Activated T-helper 1 cell treated with anti-CD3 and anti-CD28 coated beads, Interleukin-12 subunit alpha, Interleukin-12 subunit beta, Interleukin-2, Interleukin-4 antibody, amounts not matched to agents 30 ng/mL and 10 ng/mL and 1 ng/mL, durations not matched to agents 14 hours and 24 hours and 36 hours (primary cell): Measurements from ENCODE around the gene TRA2B. TPM values are rescaled to one million over a fixed set of nuclear protein-coding genes. Genes with fewer than 3 reads are reported as not detected.

Experiments used
- DNase-seq: peaks from one replicate; pipeline ENCODE4 v3.0.0; 2021; ENCODE audit warnings: low spot score
- H3K27ac Mint-ChIP-seq: one replicate; pipeline ENCODE4 v1.8.0; 2021; ENCODE audit warnings: mild to moderate bottlenecking, mixed read lengths
- H3K27me3 Mint-ChIP-seq: one replicate; pipeline ENCODE4 v1.8.0; 2022; ENCODE audit warnings: mild to moderate bottlenecking, moderate library complexity, mixed read lengths; ENCODE audit not compliant: insufficient read depth
- H3K36me3 Mint-ChIP-seq: one replicate; pipeline ENCODE4 v1.8.0; 2021; ENCODE audit warnings: low read depth, mixed read lengths
- H3K4me1 Mint-ChIP-seq: one replicate; pipeline ENCODE4 v1.8.0; 2021; ENCODE audit warnings: low read depth, mixed read lengths
- H3K4me3 Mint-ChIP-seq: one replicate; pipeline ENCODE4 v1.8.0; 2021; ENCODE audit warnings: mild to moderate bottlenecking, moderate library complexity, mixed read lengths
- H3K9me3 Mint-ChIP-seq: one replicate; pipeline ENCODE4 v1.8.0; 2021; ENCODE audit warnings: mixed read lengths
- intact Hi-C: fragments of 100-400 bp; cut with micrococcal nuclease; formaldehyde crosslinking; loops from one replicate; pipeline ENCODE4 v1.15.1; 2024
- total RNA-seq: library from RNA; stranded (reverse); gene quantifications from 2 replicates; pipeline ENCODE4 v1.2.3, GENCODE V29; 2022

TRA2B gene
- total RNA-seq, 1 donor from 2014 or later, result 279 TPM

DNA sequence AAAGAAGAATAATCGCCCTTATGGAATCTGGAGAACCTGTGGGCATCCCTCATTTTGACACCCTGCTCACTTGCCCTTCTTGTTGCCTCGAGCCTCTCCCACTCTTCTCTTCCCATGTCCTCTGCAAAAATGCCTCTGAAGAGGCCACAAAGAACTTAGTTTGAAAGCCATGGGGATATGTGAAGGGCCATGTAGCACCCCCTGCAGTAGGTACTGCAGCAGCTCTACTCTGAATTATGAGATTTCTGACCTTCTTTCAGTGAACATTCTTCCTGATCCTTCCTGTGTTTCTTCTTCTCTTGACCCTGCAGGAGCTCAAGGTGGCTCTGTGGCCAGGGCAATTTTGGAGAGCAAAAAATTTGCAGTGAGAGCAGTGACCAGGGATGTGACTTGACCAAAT is 30.4 kb upstream of the TRA2B start:
- Mint-ChIP-seq H3K27me3 (peaks cover 8% of the 10 kb centered on the region), H3K4me1 (no peaks in the 10 kb centered on the region), H3K27ac (no peak overlapping the region), H3K9me3 (no peaks in the 10 kb centered on the region), H3K4me3 (no peak overlapping the region), H3K36me3 (no peaks in the 10 kb centered on the region)
- intact Hi-C loops, result no loop called here
- DNase-seq, result no peak

GRCh38 chr3:185966655-185967054 is 28.8 kb upstream of the TRA2B start:
- H3K4me1 Mint-ChIP-seq, result no peaks in the 10 kb centered on the region
- intact Hi-C loops, result no loop called here
- H3K4me3 Mint-ChIP-seq, result no peak overlapping the region
- H3K27ac Mint-ChIP-seq, result no peak overlapping the region
- H3K27me3 Mint-ChIP-seq, result peaks cover 6% of the 10 kb centered on the region
- DNase-seq, result no peak
- no peaks in the 10 kb centered on the region for H3K9me3 Mint-ChIP-seq
- no peaks in the 10 kb centered on the region for H3K36me3 Mint-ChIP-seq

- no peak overlapping the region for H3K4me3 Mint-ChIP-seq
- DNase-seq, result no peak
- no peaks in the 10 kb centered on the region for H3K9me3 Mint-ChIP-seq
- no peaks in the 10 kb centered on the region for H3K36me3 Mint-ChIP-seq
- H3K4me1 Mint-ChIP-seq, result no peaks in the 10 kb centered on the region
- intact Hi-C loops, result no loop called here
- H3K27ac Mint-ChIP-seq, result no peak overlapping the region
- peaks cover 6% of the 10 kb centered on the region for H3K27me3 Mint-ChIP-seq
Observed at GRCh38 chr3:185965496-185965895, 27.7 kb upstream of the TRA2B start.

DNA sequence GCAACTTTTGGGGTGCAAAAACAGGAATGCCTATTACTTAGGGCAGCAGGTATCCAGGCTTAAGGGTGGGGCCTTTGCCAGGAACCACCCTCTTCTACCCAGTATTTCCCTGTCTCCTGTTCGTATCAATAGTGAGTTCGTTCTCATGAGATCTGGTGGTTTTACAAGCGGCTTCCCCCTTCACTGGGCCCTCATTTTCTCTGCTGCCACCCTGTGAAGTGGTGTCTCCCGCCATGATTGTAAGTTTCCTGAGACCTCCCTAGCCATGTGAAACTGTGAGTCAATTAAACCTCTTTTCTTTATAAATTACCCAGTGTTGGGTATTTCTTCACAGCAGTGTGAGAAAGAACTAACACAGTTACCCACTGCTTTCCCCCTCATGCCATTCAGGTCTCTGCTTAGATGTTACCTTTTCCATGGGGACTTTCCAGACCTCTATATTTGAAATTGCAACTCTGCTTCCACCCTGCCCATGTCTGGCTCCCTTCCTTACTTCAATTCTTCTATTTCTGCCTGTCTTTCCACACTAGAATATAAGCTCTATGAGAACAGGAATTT is 23.9 kb upstream of the TRA2B start:
- peaks cover 6% of the 10 kb centered on the region for H3K27me3 Mint-ChIP-seq
- no peak overlapping the region for H3K27ac Mint-ChIP-seq

DNA sequence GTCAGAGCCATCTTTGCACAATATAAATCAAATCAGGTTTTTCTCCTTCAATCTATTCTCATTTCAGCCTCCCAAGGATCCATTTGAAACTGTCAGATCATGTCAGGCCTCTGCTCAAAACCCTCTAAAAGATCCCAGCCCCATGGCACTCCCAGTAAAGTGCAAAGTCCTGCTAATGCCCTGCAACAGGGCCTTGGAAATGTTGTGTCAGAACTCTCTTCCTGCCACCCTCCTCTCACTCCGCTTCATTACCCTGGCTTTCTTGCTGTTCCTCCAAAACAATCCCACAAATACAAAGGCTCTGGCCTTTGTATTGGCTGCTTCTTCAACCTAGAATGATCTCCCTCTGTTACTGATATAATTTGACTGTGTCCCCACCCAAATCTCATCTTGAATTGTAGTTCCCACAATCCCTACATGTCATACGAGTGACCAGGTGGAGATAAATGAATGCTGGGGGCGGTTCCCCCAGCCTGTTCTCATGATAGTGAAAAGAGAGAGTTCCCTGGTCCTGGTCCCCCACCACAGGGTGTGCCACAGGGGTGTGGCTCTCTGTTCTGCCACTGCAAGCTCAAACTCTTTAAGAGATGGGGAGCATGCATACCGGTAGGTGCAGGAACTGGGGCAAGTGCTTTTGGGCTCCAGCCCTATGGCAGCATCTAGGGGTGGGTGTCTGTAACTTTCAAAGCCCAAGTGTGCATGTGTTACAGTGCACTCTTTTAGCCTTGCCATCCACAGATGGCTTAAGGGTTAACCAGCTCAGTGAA is 22.9 kb upstream of the TRA2B start:
- H3K9me3 Mint-ChIP-seq, result no peaks in the 10 kb centered on the region
- no peaks in the 10 kb centered on the region for H3K4me1 Mint-ChIP-seq
- H3K4me3 Mint-ChIP-seq, result no peak overlapping the region
- peaks cover 2% of the 10 kb centered on the region for H3K36me3 Mint-ChIP-seq
- peaks cover 8% of the 10 kb centered on the region for H3K27me3 Mint-ChIP-seq
- DNase-seq, result no peak
- intact Hi-C loops, result no loop called here
- H3K27ac Mint-ChIP-seq, result no peak overlapping the region

More for the DNA sequence above, 23.9 kb upstream of the TRA2B start:
- Mint-ChIP-seq H3K36me3 (peaks cover 2% of the 10 kb centered on the region), H3K9me3 (no peaks in the 10 kb centered on the region), H3K4me3 (no peak overlapping the region), H3K4me1 (no peaks in the 10 kb centered on the region)
- intact Hi-C loops, result no loop called here
- no peak for DNase-seq

DNA sequence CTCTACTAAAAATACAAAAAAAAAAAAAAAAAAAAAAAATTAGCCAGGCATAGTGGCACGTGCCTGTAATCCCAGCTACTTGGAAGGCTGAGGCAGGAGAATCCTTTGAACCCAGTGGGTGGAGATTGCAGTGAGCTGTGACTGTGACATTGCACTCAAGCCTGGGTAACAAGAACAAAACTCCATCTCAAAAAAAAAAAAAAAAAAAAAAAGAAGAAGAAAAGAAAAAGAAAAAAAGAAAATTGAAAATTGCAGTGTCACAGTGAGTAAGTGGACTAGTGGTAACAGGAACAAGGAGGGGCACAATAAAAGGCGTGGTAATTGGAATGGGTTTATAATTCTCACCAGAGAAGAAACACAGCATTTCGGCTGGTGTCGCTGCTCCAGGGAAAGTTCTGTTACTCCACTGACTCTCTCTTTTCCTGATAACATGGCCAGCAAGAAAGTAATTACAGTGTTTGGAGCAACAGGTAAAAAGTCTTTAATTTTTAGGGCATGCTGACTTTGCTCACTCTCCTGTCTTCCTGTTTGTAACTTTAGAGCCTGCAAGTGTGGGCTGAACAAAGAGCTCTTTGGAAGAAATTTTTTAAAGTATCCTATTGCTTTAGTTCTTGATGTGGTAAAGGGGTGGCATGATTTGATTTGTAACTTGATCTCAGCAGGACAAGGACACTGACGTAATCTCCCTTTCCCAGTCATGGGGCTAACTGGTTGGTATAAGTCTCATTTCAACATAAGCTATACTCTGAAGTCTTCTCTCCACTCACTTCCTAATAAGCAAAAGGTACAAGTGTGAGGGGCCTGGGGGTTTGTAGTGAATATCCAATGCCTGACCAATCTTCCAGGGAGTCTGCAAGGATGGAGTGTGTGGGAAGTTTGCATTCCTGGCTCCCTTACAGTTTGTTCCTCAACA is 22.1 kb upstream of the TRA2B start:
- intact Hi-C loops, result no loop called here
- peaks cover 5% of the 10 kb centered on the region for H3K27me3 Mint-ChIP-seq
- no peaks in the 10 kb centered on the region for H3K9me3 Mint-ChIP-seq
- no peak for DNase-seq
- peaks cover 2% of the 10 kb centered on the region for H3K36me3 Mint-ChIP-seq
- H3K27ac Mint-ChIP-seq, result no peak overlapping the region
- H3K4me3 Mint-ChIP-seq, result no peak overlapping the region
- H3K4me1 Mint-ChIP-seq, result no peaks in the 10 kb centered on the region

- Mint-ChIP-seq H3K4me3 (no peak overlapping the region), H3K27me3 (peaks cover 11% of the 10 kb centered on the region), H3K9me3 (no peaks in the 10 kb centered on the region), H3K36me3 (peaks cover 2% of the 10 kb centered on the region), H3K4me1 (no peaks in the 10 kb centered on the region), H3K27ac (no peak overlapping the region)
- intact Hi-C loops, result no loop called here
- no peak for DNase-seq
Observed at GRCh38 chr3:185958626-185959025, 20.8 kb upstream of the TRA2B start.

- H3K36me3 Mint-ChIP-seq, result peaks cover 2% of the 10 kb centered on the region
- H3K27me3 Mint-ChIP-seq, result peaks cover 12% of the 10 kb centered on the region
Observed at GRCh38 chr3:185956244-185956643, 18.4 kb upstream of the TRA2B start.

GRCh38 chr3:185954366-185954723 is 16.5 kb upstream of the TRA2B start:
- peaks cover 2% of the 10 kb centered on the region for H3K36me3 Mint-ChIP-seq
- no peak for DNase-seq
- H3K9me3 Mint-ChIP-seq, result no peaks in the 10 kb centered on the region
- intact Hi-C loops, result no loop called here
- peaks cover 25% of the 10 kb centered on the region for H3K27me3 Mint-ChIP-seq
- no peak overlapping the region for H3K4me3 Mint-ChIP-seq
- H3K4me1 Mint-ChIP-seq, result no peaks in the 10 kb centered on the region
- no peak overlapping the region for H3K27ac Mint-ChIP-seq

More at GRCh38 chr3:185956244-185956643, 18.4 kb upstream of the TRA2B start:
- H3K4me1 Mint-ChIP-seq, result no peaks in the 10 kb centered on the region
- intact Hi-C loops, result no loop called here
- H3K27ac Mint-ChIP-seq, result no peak overlapping the region
- H3K4me3 Mint-ChIP-seq, result no peak overlapping the region
- no peak for DNase-seq
- H3K9me3 Mint-ChIP-seq, result no peaks in the 10 kb centered on the region

DNA sequence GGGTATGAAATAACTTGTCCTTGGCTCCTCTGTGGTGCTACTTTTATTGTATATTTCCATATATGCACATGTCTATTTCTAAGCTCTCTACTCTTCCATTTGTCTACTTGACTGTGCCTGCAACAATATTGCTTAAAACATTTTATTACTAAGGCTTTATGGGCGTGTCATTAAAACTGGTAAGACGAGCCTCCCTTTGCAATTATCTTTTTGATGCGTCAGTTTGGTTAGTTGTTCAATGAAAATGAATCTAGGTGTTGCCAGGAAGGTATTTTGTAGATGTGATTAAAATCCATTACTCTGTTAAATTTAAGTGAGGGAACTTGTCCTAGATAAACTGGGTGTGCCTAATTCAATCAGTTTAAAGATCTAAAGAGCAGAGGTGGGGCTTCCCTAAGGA is 12.9 kb upstream of the TRA2B start:
- Mint-ChIP-seq H3K36me3 (no peaks in the 10 kb centered on the region), H3K9me3 (no peaks in the 10 kb centered on the region), H3K27ac (no peak overlapping the region), H3K4me1 (no peaks in the 10 kb centered on the region), H3K4me3 (no peak overlapping the region), H3K27me3 (peaks cover 32% of the 10 kb centered on the region)
- intact Hi-C loops, result no loop called here
- DNase-seq, result no peak

DNA sequence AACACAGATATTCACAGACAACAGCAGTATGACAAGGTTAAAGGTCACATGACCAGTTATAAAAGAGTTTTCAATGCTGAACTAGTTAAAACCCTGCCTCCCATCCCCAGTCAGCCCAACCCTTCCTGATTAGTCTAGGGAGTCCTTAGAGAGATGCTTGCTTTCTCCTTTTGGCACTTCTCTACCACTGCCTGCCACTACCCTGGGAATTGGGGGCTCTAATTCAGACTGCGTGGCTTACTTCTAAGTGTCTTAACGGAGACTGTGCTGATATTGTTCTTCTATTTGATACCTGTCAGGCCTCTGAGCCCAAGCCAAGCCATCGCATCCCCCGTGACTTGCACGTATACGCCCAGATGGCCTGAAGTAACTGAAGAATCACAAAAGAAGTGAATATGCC is 11.7 kb upstream of the TRA2B start:
- intact Hi-C loops, result no loop called here
- Mint-ChIP-seq H3K36me3 (no peaks in the 10 kb centered on the region), H3K4me3 (no peak overlapping the region), H3K27ac (no peak overlapping the region), H3K27me3 (peaks cover 32% of the 10 kb centered on the region), H3K9me3 (no peaks in the 10 kb centered on the region), H3K4me1 (no peaks in the 10 kb centered on the region)
- no peak for DNase-seq

DNA sequence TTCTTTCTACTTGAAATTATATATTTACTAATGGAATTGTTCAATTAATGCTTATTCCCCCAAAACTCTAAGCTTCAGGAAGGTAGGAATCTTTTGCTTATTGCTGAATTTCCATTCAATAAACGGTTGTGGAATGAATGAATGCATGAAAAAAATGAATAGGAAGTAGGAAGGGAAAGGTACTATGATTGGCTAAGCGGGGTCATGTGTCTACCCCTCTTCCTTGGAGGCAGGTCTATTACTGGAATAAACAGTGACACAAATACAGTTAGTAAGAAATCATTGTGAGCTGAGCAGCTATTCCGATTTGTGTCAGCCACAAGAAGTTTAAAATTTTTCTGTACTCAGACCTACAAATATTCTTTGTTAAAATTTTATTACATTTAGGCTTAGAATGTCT is 10.5 kb upstream of the TRA2B start:
- H3K4me3 Mint-ChIP-seq, result no peak overlapping the region
- peaks cover 11% of the 10 kb centered on the region for H3K4me1 Mint-ChIP-seq
- peaks cover 27% of the 10 kb centered on the region for H3K27me3 Mint-ChIP-seq
- H3K27ac Mint-ChIP-seq, result no peak overlapping the region
- intact Hi-C loops, result no loop called here
- no peak for DNase-seq
- H3K9me3 Mint-ChIP-seq, result no peaks in the 10 kb centered on the region
- no peaks in the 10 kb centered on the region for H3K36me3 Mint-ChIP-seq

GRCh38 chr3:185943760-185944106 is 5.9 kb upstream of the TRA2B start:
- DNase-seq, result no peak
- H3K4me3 Mint-ChIP-seq, result no peak overlapping the region
- H3K27me3 Mint-ChIP-seq, result peaks cover 18% of the 10 kb centered on the region
- no peaks in the 10 kb centered on the region for H3K9me3 Mint-ChIP-seq
- intact Hi-C loops, result loop anchor here (1.0 to 2.0 kb wide), 3 partner anchors 34 to 674 kb away; no protein-coding TSS in a partner anchor
- no peak overlapping the region for H3K27ac Mint-ChIP-seq
- H3K4me1 Mint-ChIP-seq, result peaks cover 20% of the 10 kb centered on the region
- no peaks in the 10 kb centered on the region for H3K36me3 Mint-ChIP-seq
